GM19463 (cell line): Measurements from ENCODE around the gene UBE2Q2.

ENCODE experiments used
- ATAC-seq: cut with Tn5 transposase; IDR thresholded peaks from one replicate; pipeline ENCODE4 v1.9.1; 2021; ENCODE audit warnings: mild to moderate bottlenecking, moderate library complexity; ENCODE audit not compliant: unreplicated experiment

UBE2Q2 gene

DNA sequence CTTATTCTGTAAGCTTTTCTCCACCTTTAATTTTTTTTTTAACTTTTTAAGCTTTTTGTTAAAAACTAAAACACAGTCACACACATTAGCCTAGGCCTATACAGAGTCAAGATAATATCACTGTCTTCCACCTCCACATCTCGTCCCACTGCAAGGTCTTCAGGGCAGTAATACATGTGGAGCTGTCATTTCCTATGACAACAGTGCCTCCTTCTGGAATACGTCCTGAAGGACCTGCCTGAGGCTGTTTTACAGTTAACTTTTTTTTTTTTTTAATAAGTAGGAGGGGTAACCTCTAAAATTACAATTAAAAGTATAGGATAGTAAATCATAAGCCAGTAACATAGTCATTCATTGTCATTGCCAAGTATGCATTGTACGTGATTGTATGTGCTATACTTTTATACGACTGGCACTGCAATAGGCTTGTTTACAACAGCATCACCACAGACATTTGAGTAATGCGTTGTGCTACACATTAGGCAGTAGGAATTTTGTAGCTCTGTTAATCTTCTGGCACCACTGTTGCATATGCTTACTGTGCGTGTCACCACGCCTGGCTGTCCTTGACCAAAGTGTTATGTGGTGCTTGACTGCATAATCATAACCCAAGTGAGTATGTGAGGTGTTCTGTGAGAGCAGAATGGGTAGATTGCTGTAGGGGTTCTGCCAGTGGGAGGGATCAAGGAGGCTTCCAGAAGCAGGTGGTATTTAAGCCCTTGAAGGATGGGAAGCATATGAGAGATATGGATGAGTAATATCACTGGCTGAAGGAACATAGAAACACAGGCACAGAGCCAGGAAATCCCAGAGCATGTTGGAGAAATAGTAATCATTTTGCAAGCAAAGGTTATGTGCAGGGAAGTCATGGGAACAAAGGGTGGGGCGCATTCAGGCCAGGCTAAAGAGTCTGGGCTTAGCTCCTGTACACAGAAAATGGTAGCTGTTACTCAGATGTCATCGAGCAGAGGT lies 78.8 kb downstream of the UBE2Q2 start:
- ATAC-seq: no peak

DNA sequence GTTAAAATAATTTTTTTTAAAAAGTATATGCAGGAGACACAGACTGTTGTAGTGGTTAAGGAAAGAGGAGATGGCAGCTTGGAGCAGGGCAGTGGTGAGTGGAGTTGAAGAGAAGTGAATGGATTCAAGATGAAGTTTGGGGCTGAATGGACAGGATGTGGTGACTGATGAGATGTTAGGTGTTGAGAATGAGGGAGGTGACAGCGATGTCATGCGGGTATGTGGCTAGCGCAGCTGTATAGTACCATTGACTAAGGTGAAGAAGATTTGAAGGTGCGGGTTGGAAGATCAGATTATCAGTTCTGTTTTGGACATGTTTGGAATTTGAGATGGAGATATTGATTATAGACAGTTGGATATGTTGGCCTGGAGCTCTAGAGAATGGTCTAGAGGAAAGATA lies 80.5 kb downstream of the UBE2Q2 start:
- ATAC-seq: no peak

DNA sequence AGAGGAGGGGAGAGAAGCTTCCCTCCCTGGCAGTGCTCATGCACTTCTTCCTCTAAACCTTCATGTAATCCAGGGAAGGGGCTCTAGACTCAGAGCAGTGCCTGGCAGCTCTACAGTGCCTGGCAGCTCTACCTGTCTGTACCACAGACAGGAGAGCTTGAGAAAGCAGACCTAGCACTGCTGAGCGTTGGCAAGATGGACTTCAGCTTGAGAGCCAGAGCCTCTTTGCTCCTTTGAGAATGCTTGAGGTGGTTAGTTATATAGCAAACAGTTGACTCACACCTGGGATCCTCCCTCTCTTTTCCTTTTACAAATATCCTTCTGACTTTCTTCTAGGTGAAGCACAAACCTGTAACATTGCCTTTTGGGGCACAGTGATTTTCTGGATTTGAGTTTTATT lies 81.3 kb downstream of the UBE2Q2 start:
- ATAC-seq: no peak

DNA sequence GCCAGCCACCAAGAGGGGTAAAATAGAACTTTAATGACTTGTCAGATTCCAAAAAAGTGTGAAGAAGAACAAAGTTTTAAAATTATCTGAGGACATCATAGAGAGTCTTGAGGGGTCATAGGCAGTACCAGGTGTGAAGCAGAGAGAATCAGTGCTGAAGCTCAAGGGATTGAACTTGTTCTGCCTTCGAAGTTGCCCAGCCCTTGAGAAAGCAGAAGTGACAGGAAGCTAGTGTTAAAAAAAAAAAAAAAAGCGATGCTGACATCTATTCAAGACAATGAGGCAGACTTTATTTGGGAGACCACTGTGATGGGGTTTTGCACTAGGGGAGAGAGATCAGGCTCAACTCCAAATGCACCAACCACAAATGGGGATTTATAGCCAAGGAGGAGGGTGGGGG lies 82.2 kb downstream of the UBE2Q2 start:
- ATAC-seq: no peak

DNA sequence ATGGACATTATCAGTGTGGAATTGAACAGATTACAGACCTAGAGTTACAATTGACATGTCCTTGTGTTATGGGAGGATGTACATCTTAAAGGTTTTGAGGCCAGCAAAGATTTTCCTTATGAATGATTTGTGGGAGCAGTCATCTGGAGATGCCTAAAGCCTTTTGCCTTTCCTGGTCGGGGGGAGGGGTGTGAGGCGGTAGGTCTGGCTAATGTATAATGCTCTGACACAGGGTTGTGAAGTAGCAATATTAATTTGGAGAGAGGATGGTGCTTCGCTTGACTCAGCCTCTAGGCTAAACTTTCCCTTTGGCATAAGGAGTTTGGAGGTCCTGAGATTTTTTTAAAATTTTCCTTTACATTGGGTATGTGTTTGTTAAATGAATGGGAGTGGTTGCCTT lies 83.7 kb downstream of the UBE2Q2 start:
- ATAC-seq: no peak

DNA sequence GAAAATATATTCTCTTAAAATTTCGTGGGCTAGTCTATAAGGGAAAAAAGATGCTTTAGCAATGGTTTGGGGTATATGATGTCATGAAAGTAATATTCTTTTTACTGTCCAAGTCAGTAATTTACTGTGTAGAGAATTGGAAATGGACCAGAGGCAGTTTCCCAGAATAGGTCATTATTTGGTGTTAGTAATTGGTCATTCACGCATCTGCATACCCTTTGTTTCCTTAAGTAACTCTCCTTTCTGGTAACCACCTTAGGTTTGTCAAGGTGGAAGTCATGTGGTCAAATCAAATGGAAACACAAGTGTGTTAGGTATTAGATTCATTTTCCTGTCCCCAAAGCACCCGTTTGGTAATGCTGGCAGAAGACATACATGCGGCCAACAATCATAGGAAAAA lies 84.4 kb downstream of the UBE2Q2 start:
- no peak for ATAC-seq

DNA sequence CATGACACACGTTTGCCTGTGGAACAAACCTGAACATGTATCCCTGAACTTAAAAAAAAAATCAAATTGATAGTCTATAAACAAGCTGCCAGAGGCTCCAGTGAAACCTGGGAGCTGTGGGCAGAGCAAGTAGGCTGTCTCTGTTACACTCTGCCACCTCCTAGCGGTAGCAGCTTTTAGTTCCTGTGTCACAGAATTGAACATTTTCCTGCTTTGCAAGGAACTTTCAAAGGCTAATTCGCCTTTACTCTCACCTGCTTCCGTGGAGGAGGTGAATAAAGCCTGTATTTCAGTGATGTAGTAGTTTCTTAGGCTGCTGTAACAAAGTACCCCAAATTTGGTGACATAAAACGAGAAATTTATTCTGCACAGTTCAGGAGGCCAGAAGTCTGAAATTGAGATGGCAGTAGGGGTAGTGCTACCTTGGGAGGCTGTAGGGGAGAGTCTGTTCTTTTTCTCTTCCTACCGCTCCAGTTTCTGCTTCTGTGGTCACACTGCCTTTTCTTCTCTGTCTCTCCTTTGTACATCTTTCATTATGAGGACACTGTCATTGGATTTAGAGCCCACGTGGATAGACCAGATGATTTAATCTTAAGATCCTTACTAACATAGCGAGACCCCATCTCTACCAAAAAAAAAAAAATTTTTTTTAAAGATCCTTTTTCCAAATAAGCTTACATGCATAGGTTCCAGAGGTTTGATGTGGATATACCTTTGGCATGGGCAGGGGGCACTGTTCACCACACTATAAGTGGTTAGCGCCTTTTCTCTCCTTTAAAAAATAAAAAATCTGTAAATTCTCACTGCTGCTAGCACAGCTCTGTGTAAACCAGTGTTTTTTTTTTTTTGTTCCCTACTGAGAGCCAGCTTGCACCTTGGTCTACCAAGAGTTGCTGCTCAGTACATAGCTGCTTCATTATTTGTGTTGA lies 85.7 kb downstream of the UBE2Q2 start:
- ATAC-seq: no peak

DNA sequence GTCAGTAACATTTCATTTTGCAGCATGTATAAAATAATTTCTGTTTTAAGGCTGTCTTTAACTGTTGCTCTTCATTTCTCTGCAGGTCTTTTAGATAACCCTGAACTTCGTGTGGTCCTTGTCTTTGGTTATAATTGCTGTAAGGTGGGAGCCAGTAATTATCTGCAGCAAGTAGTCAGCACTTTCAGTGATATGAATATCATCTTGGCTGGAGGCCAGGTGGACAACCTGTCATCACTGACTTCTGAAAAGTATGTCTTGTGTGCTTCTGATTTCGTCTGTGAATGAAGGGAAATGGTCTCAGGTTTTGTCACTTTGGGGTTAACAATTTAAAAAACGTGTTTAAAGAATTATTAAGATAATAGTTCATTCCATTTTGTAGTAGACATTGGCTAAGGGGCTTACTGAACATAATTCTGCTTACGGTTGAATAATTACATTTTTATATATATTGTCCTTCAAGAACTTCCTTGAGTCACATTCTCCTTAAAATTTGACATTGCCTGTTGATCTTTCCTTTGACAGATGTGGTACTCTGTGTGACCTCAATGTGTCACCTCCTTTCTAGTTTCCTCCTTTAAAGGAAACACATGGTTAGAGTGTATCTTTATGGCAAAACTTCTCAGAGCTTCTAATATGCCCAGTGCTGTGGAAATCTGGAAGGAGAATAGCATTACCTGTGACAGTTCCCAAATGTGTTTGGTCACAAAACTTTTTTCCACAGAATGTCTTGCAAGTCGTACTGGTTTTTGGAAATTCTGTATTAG lies 86.7 kb downstream of the UBE2Q2 start:
- ATAC-seq: no peak

DNA sequence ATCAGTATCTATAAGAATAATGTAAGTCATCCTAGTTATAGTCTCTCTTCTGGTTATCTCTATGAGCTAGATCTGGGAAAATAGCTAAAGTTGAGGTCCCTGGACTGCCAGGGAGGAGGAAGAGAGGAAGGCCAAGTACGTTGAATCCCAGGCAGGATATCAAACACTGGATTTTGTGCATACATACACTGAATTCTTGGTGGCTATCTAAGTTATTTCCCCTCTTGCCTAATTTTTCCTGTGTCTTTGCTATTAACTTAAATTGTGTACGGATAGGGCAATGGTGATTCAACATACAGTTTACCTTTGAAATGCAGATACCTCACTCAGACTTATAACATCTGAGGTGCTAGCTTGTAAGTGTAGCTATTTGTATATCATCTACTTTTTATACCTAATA lies 87.6 kb downstream of the UBE2Q2 start:
- ATAC-seq: no peak

DNA sequence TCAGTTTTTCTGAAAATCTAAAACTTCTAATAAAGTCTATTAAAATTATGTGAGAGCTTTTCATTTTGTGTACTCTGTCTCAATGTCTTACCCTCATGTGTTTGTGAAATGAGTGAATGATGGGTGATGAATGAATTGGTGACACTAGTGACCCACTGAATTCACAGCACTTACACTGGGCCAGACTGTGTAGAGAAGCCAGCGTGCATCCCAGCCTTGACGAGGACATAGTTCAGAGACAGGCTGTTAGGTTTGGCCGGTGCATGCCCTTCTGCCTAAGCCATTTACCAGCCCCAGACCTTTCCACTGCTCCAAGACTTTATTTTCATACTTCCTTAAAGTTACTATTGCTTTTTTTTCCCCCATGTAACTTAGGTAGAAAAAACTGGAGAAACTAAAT lies 99.2 kb downstream of the UBE2Q2 start:
- no peak for ATAC-seq

DNA sequence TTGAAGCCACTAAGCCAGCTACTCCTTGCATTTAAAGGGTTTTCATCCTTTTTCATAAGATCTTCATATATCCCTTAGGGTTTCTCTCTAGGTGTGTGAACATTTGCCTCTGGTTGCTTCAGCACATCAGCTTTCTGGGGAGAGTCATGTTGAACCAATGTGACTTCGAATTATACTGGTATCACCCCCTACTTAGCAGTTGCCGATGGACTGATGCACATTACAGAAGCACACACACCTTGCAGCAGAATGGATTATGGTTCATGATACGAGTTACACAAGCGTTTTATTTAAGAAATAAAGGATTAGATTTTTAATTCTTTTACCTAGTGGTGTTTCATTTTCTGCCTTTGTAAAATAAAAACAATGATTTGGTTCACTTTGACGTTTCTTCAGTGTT lies 100.0 kb downstream of the UBE2Q2 start:
- ATAC-seq: no peak

DNA sequence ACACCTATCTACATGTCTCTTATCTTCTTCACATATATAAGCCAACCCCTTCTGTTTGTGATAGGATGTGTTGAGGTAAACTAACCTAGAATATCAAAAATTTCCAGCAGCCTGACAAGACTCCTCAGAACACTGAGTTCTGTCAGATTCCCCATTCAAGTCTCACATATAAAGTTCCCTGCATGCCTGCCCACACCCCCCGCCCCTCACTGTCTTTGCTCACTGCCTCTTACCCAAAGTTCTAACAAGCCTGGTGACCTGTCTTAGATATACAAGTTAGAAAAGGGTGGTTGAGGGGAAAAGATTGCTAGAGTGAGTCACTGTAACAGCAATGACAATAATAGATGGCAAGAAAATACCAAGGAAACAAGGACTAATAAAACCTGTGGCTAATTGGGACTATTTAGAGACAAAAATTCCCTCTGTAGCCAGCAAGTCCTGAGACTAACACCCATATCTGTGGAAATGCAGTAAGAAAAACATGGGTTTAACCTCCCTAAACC lies 100.5 kb downstream of the UBE2Q2 start:
- ATAC-seq: no peak

DNA sequence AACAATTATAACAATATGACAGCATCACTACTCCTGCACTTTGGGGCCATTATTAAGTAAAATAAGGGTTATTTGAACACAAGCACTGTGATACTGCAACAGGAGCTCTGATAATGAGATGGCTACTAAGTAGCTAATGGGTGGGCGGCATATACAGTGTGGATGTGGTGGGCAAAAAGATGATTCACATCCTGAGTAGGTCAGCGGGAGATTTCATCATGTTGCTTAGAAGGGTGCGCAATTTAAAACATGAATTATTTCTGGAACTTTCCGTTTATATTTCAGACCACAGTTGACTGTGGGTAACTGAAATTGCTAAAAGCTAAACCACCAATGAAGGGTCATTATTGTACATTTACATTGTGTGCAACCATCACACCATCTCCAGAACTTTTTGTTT lies 102.7 kb downstream of the UBE2Q2 start:
- ATAC-seq: no peak

DNA sequence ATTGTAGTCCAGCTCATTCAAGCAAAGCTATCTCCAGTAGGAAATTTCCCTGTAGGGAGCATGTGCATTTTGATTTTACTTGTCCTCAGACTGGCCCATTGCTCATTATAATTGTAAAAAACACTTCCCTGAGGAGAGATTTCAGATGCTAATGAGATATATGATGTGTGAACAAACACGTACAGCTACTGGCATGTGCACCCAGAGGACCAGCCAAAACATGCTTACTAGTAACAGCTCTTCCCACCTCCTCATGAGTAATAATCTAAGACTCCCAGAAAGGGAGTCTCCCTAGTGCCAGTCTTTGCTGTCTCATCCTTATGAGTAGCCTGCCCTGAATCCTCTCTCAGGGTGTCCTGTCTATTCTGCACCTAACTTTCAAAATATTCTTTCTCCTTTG lies 103.8 kb downstream of the UBE2Q2 start:
- no peak for ATAC-seq

DNA sequence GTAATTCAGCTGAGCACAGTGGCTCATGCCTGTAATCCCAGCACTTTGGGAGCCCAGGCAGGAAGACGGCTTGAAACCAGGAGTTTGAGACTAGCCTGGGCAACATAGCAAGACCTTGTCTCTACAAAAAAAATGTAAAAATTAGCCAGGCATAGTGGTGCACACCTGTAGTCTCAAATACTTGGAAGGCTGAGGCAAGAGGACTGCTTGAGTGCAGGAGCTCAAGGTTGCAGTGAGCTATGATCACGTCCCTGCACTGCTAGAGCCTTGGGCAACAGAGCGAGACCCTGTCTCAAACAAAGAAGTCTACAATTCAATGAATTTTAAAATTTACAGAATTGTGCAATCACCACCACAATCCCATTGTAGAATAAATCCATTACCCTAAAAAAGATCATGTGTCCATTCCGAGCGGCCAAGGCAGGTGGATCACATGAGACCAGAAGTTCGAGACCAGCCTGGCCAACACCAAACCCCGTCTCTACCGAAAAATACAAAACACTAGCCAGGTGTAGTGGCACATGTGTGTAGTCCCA lies 105.6 kb downstream of the UBE2Q2 start:
- no peak for ATAC-seq
